Neuronal stem cell (in vitro differentiated cells): ENCODE results near the gene TMEM50B.

Source experiments
- DNase-seq: peaks from one replicate; pipeline ENCODE4 v3.0.0-alpha.2; 2013; ENCODE audit warnings: low spot score
- H2AFZ ChIP-seq: one replicate; pipeline ENCODE4 v1.6.1; 2013; ENCODE audit warnings: mild to moderate bottlenecking, low read length, inconsistent platforms
- H2AK5ac ChIP-seq: 2 replicates; pipeline ENCODE4 v1.6.1; 2013; ENCODE audit warnings: low read depth, mild to moderate bottlenecking, inconsistent platforms, low read length, moderate library complexity, mixed read lengths
- H2BK120ac ChIP-seq: 2 replicates; pipeline ENCODE4 v1.6.1; 2013; ENCODE audit warnings: low read depth, mild to moderate bottlenecking, inconsistent platforms, low read length, moderate library complexity, mixed read lengths
- H2BK12ac ChIP-seq: one replicate; pipeline ENCODE4 v1.6.1; 2013; ENCODE audit warnings: low read length, inconsistent platforms
- H2BK15ac ChIP-seq: 2 replicates; pipeline ENCODE4 v1.6.1; 2013; ENCODE audit warnings: mild to moderate bottlenecking, low read length, inconsistent platforms, mixed read lengths
- H2BK5ac ChIP-seq: one replicate; pipeline ENCODE4 v1.6.1; 2013; ENCODE audit warnings: inconsistent platforms, mild to moderate bottlenecking, low read length, moderate library complexity
- H3K14ac ChIP-seq: one replicate; pipeline ENCODE4 v1.6.1; 2013; ENCODE audit warnings: low read length, inconsistent platforms
- H3K18ac ChIP-seq: 2 replicates; pipeline ENCODE4 v1.6.1; 2013; ENCODE audit warnings: low read length, inconsistent platforms
- H3K23ac ChIP-seq: 2 replicates; pipeline ENCODE4 v1.6.1; 2013; ENCODE audit warnings: low read depth, mild to moderate bottlenecking, mixed read lengths, low read length, inconsistent platforms; ENCODE audit not compliant: poor library complexity
- H3K27ac ChIP-seq: replicated peaks from 3 replicates; pipeline ENCODE4 v1.5.1; 2013; ENCODE audit warnings: low read length, inconsistent platforms
- H3K27me3 ChIP-seq, 3 experiments: 2 replicates each; pipeline ENCODE4 v1.6.1; 2013; ENCODE audit warnings: low read length in 3 of 3, mild to moderate bottlenecking in 2 of 3, inconsistent platforms in 1 of 3, low read depth in 1 of 3, mixed read lengths in 1 of 3, moderate library complexity in 1 of 3; ENCODE audit not compliant: control insufficient read depth in 3 of 3, insufficient read depth in 3 of 3
- H3K36me3 ChIP-seq, 2 donors: replicated peaks in 1 of 2; 2 replicates each; pipeline ENCODE4 v1.6.1; 2013; ENCODE audit warnings: low read length in 2 of 2; ENCODE audit not compliant: control insufficient read depth in 2 of 2, insufficient read depth in 2 of 2
- H3K4ac ChIP-seq: 2 replicates; pipeline ENCODE4 v1.6.1; 2013; ENCODE audit warnings: inconsistent platforms, mild to moderate bottlenecking, low read length, moderate library complexity
- H3K4me1 ChIP-seq, 2 donors: 1 replicate in 1 of 2; 2 replicates in 1 of 2; pipeline ENCODE4 v1.6.1; 2013; ENCODE audit warnings: low read length in 2 of 2, low read depth in 1 of 2; ENCODE audit not compliant: control insufficient read depth in 2 of 2, insufficient read depth in 1 of 2
- H3K4me2 ChIP-seq: one replicate; pipeline ENCODE4 v1.6.1; 2013; ENCODE audit warnings: mild to moderate bottlenecking, low read length, inconsistent platforms; ENCODE audit not compliant: insufficient read depth, poor library complexity, severe bottlenecking
- H3K4me3 ChIP-seq, 2 donors: 2 replicates each; pipeline ENCODE4 v1.5.1; 2013; ENCODE audit warnings: low read length in 2 of 2, mild to moderate bottlenecking in 2 of 2, inconsistent platforms in 1 of 2, moderate library complexity in 1 of 2
- H3K79me1 ChIP-seq: one replicate; pipeline ENCODE4 v1.6.1; 2013; ENCODE audit warnings: low read depth, mild to moderate bottlenecking, inconsistent platforms, low read length, moderate library complexity
- H3K9ac ChIP-seq: one replicate; pipeline ENCODE4 v1.6.1; 2013; ENCODE audit warnings: mild to moderate bottlenecking, low read depth, low read length, inconsistent platforms; ENCODE audit not compliant: poor library complexity
- H3K9me3 ChIP-seq, 2 donors: replicated peaks in 1 of 2; 2 replicates each; pipeline versions ENCODE3 to v1.6.1; 2013; ENCODE audit warnings: low read length in 2 of 2, mild to moderate bottlenecking in 2 of 2, inconsistent platforms in 1 of 2, low read depth in 1 of 2, mixed read lengths in 1 of 2, moderate library complexity in 1 of 2; ENCODE audit not compliant: control insufficient read depth in 2 of 2, insufficient read depth in 1 of 2
- H4K8ac ChIP-seq: one replicate; pipeline ENCODE4 v1.6.1; 2013; ENCODE audit warnings: low read depth, mild to moderate bottlenecking, inconsistent platforms, low read length, moderate library complexity
- H4K91ac ChIP-seq: one replicate; pipeline ENCODE4 v1.6.1; 2013; ENCODE audit warnings: low read length, low read depth, mild to moderate bottlenecking, inconsistent platforms; ENCODE audit not compliant: poor library complexity
- WGBS, 2 donors: extraction: QIAGEN DNeasy Blood & Tissue Kit; methylation state at CpG; one replicate each; pipeline ENCODE4 v1.1.7; 2013; ENCODE audit warnings: missing lambda C conversion rate in 2 of 2, mixed read lengths in 1 of 2; ENCODE audit not compliant: insufficient read length in 2 of 2, insufficient replicate concordance in 1 of 2; ENCODE audit errors: extremely low coverage in 2 of 2; 5-methylcytosine and 5-hydroxymethylcytosine counted together

TMEM50B gene

GRCh38 chr21:33514229-33514628 lies 34.5 kb upstream of the TMEM50B start:
- Histone ChIP-seq H2BK15ac (no peak overlapping the region), H2BK12ac (no peak overlapping the region), H4K91ac (no peak overlapping the region), H3K27ac (no peak overlapping the region), H2BK5ac (no peak overlapping the region), H3K4me1 (no peaks in the 10 kb centered on the region), H3K9ac (no peak overlapping the region), H3K79me1 (no peaks in the 10 kb centered on the region), H3K4ac (no peak overlapping the region), H3K14ac (no peak overlapping the region), H4K8ac (no peak overlapping the region), H2BK120ac (no peak overlapping the region), H3K36me3 (peaks cover 27 to 96% of the 10 kb centered on the region in 2 donors), H3K18ac (no peak overlapping the region), H3K4me3 (no peak overlapping the region), H2AK5ac (no peak overlapping the region), H3K23ac (no peak overlapping the region), H3K9me3 (no peaks in the 10 kb centered on the region), H3K27me3 (no peaks in the 10 kb centered on the region), H2AFZ (no peak overlapping the region), H3K4me2 (no peak overlapping the region)
- no peak for DNase-seq
- no CpG with 5 or more reads among the region's 2 CpGs for WGBS, 2 donors

- Histone ChIP-seq H4K8ac (no peak overlapping the region), H3K4me2 (no peak overlapping the region), H3K27ac (no peak overlapping the region), H3K4ac (no peak overlapping the region), H3K23ac (no peak overlapping the region), H3K18ac (no peak overlapping the region), H3K9ac (no peak overlapping the region), H3K4me1 (no peaks in the 10 kb centered on the region), H2BK120ac (no peak overlapping the region), H3K4me3 (no peak overlapping the region), H3K36me3 (peaks cover 23 to 97% of the 10 kb centered on the region in 2 donors), H4K91ac (no peak overlapping the region), H2AK5ac (no peak overlapping the region), H3K9me3 (peaks cover 0 to 2% of the 10 kb centered on the region in 2 donors), H3K27me3 (no peaks in the 10 kb centered on the region), H2BK12ac (no peak overlapping the region), H2BK5ac (no peak overlapping the region), H2BK15ac (no peak overlapping the region), H2AFZ (no peak overlapping the region), H3K14ac (no peak overlapping the region), H3K79me1 (no peaks in the 10 kb centered on the region)
- WGBS, 2 donors: no CpG with 5 or more reads among the region's 3 CpGs
- DNase-seq: no peak
These were observed 32.7 kb upstream of the TMEM50B start for GRCh38 chr21:33512481-33512880.

GRCh38 chr21:33511639-33512038 lies 31.9 kb upstream of the TMEM50B start:
- H3K14ac ChIP-seq: no peak overlapping the region
- H3K4ac ChIP-seq: no peak overlapping the region
- no peak for DNase-seq
- H3K23ac ChIP-seq: no peak overlapping the region
- H3K4me1 ChIP-seq: no peaks in the 10 kb centered on the region
- H3K36me3 ChIP-seq: peaks cover 18 to 97% of the 10 kb centered on the region in 2 donors
- H2BK15ac ChIP-seq: no peak overlapping the region
- H3K4me2 ChIP-seq: no peak overlapping the region
- H3K79me1 ChIP-seq: no peaks in the 10 kb centered on the region
- H3K18ac ChIP-seq: no peak overlapping the region
- no peak overlapping the region for H2BK120ac ChIP-seq
- no peak overlapping the region for H3K9ac ChIP-seq
- no peak overlapping the region for H3K27ac ChIP-seq
- no peak overlapping the region for H2AK5ac ChIP-seq
- no peaks in the 10 kb centered on the region for H3K27me3 ChIP-seq
- no peak overlapping the region for H3K4me3 ChIP-seq
- H2BK5ac ChIP-seq: no peak overlapping the region
- no peak overlapping the region for H4K8ac ChIP-seq
- no peak overlapping the region for H2AFZ ChIP-seq
- H2BK12ac ChIP-seq: no peak overlapping the region
- no CpG with 5 or more reads among the region's 4 CpGs for WGBS, 2 donors
- no peak overlapping the region for H4K91ac ChIP-seq
- peaks cover 0 to 8% of the 10 kb centered on the region in 2 donors for H3K9me3 ChIP-seq

GRCh38 chr21:33510826-33511225 lies 31.1 kb upstream of the TMEM50B start:
- no peak overlapping the region for H2BK120ac ChIP-seq
- peaks cover 19 to 98% of the 10 kb centered on the region in 2 donors for H3K36me3 ChIP-seq
- no peak overlapping the region for H3K18ac ChIP-seq

More at GRCh38 chr21:33510826-33511225, 31.1 kb upstream of the TMEM50B start:
- Histone ChIP-seq H2BK12ac (no peak overlapping the region), H2BK15ac (no peak overlapping the region), H2BK5ac (no peak overlapping the region), H3K27me3 (no peaks in the 10 kb centered on the region), H3K9ac (no peak overlapping the region), H4K91ac (no peak overlapping the region), H2AK5ac (no peak overlapping the region), H4K8ac (no peak overlapping the region), H2AFZ (no peak overlapping the region), H3K4me2 (no peak overlapping the region), H3K14ac (no peak overlapping the region), H3K23ac (no peak overlapping the region), H3K4me3 (peak overlapping the region in 1 of 2 donors; percentile 9), H3K4ac (no peak overlapping the region), H3K4me1 (no peaks in the 10 kb centered on the region), H3K79me1 (no peaks in the 10 kb centered on the region), H3K27ac (no peak overlapping the region), H3K9me3 (peaks cover 0 to 8% of the 10 kb centered on the region in 2 donors)
- no peak for DNase-seq
- no CpG with 5 or more reads among the region's 8 CpGs for WGBS, 2 donors
